Ovary (tissue), 3 donors: Measurements from ENCODE around the gene ZNF280B.

Source experiments
- CTCF ChIP-seq, 3 donors: fragments of 450-650 bp in 2 of 3; fragments of 200-600 bp in 1 of 3; IDR thresholded peaks; one replicate each; pipeline versions ENCODE4 v1.5.1 to v1.8.0; 2016 to 2022; ENCODE audit warnings: antibody characterized with exemption in 3 of 3, mild to moderate bottlenecking in 1 of 3
- EP300 ChIP-seq: sonication (generic); formaldehyde crosslinking; IDR thresholded peaks from one replicate; pipeline ENCODE4 v1.6.1; 2017; ENCODE audit warnings: antibody characterized with exemption
- POLR2A ChIP-seq: fragments of 450-650 bp; IDR thresholded peaks from one replicate; pipeline ENCODE4 v1.6.1; 2017; ENCODE audit warnings: antibody characterized with exemption, mild to moderate bottlenecking, moderate library complexity
- donor health status: DM: no; HTN: no; CAD: no.

GRCh38 chr22:22479116-22479515, 29.4 kb downstream of the ZNF280B start:
- TF ChIP-seq CTCF (IDR thresholded peaks at IDR 0.05) (no peak), POLR2A (no peak), EP300 (no peak)
